NCI-H510A treated with DMSO at 0.1 percent for 48 hours (cell line): ENCODE data around the gene PRKN.
"Not testable (repeated sequence)": the region's sequence is repeated elsewhere in the genome, so short reads cannot be mapped to it uniquely, and the experiment has no call there.

Source experiments
- DNase-seq: peaks from one replicate; lab custom pipeline; 2025; lab: John Stamatoyannopoulos, UW

PRKN gene

GRCh38 chr6:161901740-161902426 is 825.7 kb downstream of the PRKN start:
- DNase-seq = no peak

- DNase-seq = no peak
Measured at GRCh38 chr6:161894436-161894835, 833.1 kb downstream of the PRKN start.

- no peak for DNase-seq
Measured at GRCh38 chr6:161891542-161891941, 836.0 kb downstream of the PRKN start.

- DNase-seq = no peak
Measured at GRCh38 chr6:161890832-161891297, 836.7 kb downstream of the PRKN start.

- no peak for DNase-seq
Measured at GRCh38 chr6:161890133-161890831, 837.3 kb downstream of the PRKN start.

- no peak for DNase-seq
Measured at GRCh38 chr6:161889324-161889723, 838.2 kb downstream of the PRKN start.

GRCh38 chr6:161886545-161886944 is 841.0 kb downstream of the PRKN start:
- not testable (repeated sequence) for DNase-seq

GRCh38 chr6:161884782-161885181 is 842.8 kb downstream of the PRKN start:
- no peak for DNase-seq

- DNase-seq = peak; percentile 28
Measured at GRCh38 chr6:161882196-161882765, 845.3 kb downstream of the PRKN start.

- DNase-seq = no peak
Measured at GRCh38 chr6:161880056-161880455, 847.5 kb downstream of the PRKN start.

GRCh38 chr6:161876231-161876630 is 851.3 kb downstream of the PRKN start:
- DNase-seq = no peak

GRCh38 chr6:161870236-161870901 is 857.2 kb downstream of the PRKN start:
- no peak for DNase-seq

- no peak for DNase-seq
Measured at GRCh38 chr6:161869491-161869890, 858.1 kb downstream of the PRKN start.

GRCh38 chr6:161866570-161866969 is 861.0 kb downstream of the PRKN start:
- DNase-seq = no peak

GRCh38 chr6:161861061-161861460 is 866.5 kb downstream of the PRKN start:
- DNase-seq = not testable (repeated sequence)

- no peak for DNase-seq
Measured at GRCh38 chr6:161853657-161854056, 873.9 kb downstream of the PRKN start.

- DNase-seq = not testable (repeated sequence)
Measured at GRCh38 chr6:161851486-161851885, 876.1 kb downstream of the PRKN start.

- DNase-seq = no peak
Measured at GRCh38 chr6:161850562-161850961, 877.0 kb downstream of the PRKN start.

- DNase-seq = no peak
Measured at GRCh38 chr6:161847628-161848027, 879.9 kb downstream of the PRKN start.

- no peak for DNase-seq
Measured at GRCh38 chr6:161844804-161845203, 882.8 kb downstream of the PRKN start.

- no peak for DNase-seq
Measured at GRCh38 chr6:161843066-161843465, 884.5 kb downstream of the PRKN start.

- no peak for DNase-seq
Measured at GRCh38 chr6:161840380-161840779, 887.2 kb downstream of the PRKN start.
